ENCODE data around the gene PACRG.

- TF ChIP-seq HOXA7 (CRISPR knock-in tag; IDR thresholded peaks at IDR 0.05), result no peak
- no peak for TF ChIP-seq HBP1 (CRISPR knock-in tag; IDR thresholded peaks at IDR 0.05; ENCODE audit: low read depth)
- TF ChIP-seq LCORL (IDR thresholded peaks at IDR 0.05), result no peak
- TF ChIP-seq LCORL (CRISPR knock-in tag; IDR thresholded peaks at IDR 0.05), result no peak
- TF ChIP-seq ZNF121 (CRISPR knock-in tag; IDR thresholded peaks at IDR 0.05), result no peak
Observed at GRCh38 chr6:163019926-163020325, 292.2 kb downstream of the PACRG start.
